ENCODE measurements around the gene SLC25A30.

SLC25A30 gene

GRCh38 chr13:45398877-45399276 is 19.3 kb downstream of the SLC25A30 start:
- Histone ChIP-seq H3K9me3 (ENCODE audit: insufficient read depth, low read length) (no peaks in the 10 kb centered on the region), H3K36me3 (replicated peaks; ENCODE audit: low read depth, low read length) (peaks cover 56% of the 10 kb centered on the region), H3K9ac (ENCODE audit: low read length) (no peak overlapping the region), H3K79me2 (ENCODE audit: low read length) (no peaks in the 10 kb centered on the region), H3K27ac (ENCODE audit: low read length) (no peak overlapping the region), H2AFZ (ENCODE audit: low read depth, low read length) (no peak overlapping the region), H3K4me2 (ENCODE audit: low read length) (no peak overlapping the region), H3K27me3 (ENCODE audit: low read depth, low read length) (no peaks in the 10 kb centered on the region), H3K4me3 (ENCODE audit: low read length) (no peak overlapping the region), H3K4me1 (ENCODE audit: low read length) (no peaks in the 10 kb centered on the region), H4K20me1 (ENCODE audit: insufficient read depth, low read length) (0 out of 2 replicates have a peak, but pooled peaks cover 3% of the 10 kb centered on the region)
- no peak for TF ChIP-seq CTCF (IDR thresholded peaks at IDR 0.05; ENCODE audit: low read depth, low read length)
- no peak for TF ChIP-seq EZH2phosphoT487 (IDR thresholded peaks at IDR 0.05; ENCODE audit: low read depth)

- TF ChIP-seq EZH2phosphoT487 (IDR thresholded peaks at IDR 0.05; ENCODE audit: low read depth) (no peak), CTCF (IDR thresholded peaks at IDR 0.05; ENCODE audit: low read depth, low read length) (no peak)
- H3K79me2 ChIP-seq (ENCODE audit: low read length), result no peaks in the 10 kb centered on the region
- no peak overlapping the region for H3K9ac ChIP-seq (ENCODE audit: low read length)
- H3K36me3 ChIP-seq (replicated peaks; ENCODE audit: low read depth, low read length), result peaks cover 43% of the 10 kb centered on the region
- H2AFZ ChIP-seq (ENCODE audit: low read depth, low read length), result no peak overlapping the region
- no peak overlapping the region for H3K4me2 ChIP-seq (ENCODE audit: low read length)
- H3K4me3 ChIP-seq (ENCODE audit: low read length), result no peak overlapping the region
- H3K4me1 ChIP-seq (ENCODE audit: low read length), result no peaks in the 10 kb centered on the region
- no peak overlapping the region for H3K27ac ChIP-seq (ENCODE audit: low read length)
- 0 out of 2 replicates have a peak, but pooled peaks cover 3% of the 10 kb centered on the region for H4K20me1 ChIP-seq (ENCODE audit: insufficient read depth, low read length)
- H3K27me3 ChIP-seq (ENCODE audit: low read depth, low read length), result no peaks in the 10 kb centered on the region
- H3K9me3 ChIP-seq (ENCODE audit: insufficient read depth, low read length), result no peaks in the 10 kb centered on the region
These were observed 21.6 kb downstream of the SLC25A30 start for GRCh38 chr13:45396533-45397095.

GRCh38 chr13:45393941-45394570 is 24.1 kb downstream of the SLC25A30 start:
- no peak overlapping the region for H3K27ac ChIP-seq (ENCODE audit: low read length)

More at GRCh38 chr13:45393941-45394570, 24.1 kb downstream of the SLC25A30 start:
- Histone ChIP-seq H3K4me2 (ENCODE audit: low read length) (no peak overlapping the region), H2AFZ (ENCODE audit: low read depth, low read length) (no peak overlapping the region), H3K79me2 (ENCODE audit: low read length) (no peaks in the 10 kb centered on the region), H3K9ac (ENCODE audit: low read length) (no peak overlapping the region), H3K36me3 (replicated peaks; ENCODE audit: low read depth, low read length) (peaks cover 28% of the 10 kb centered on the region), H4K20me1 (ENCODE audit: insufficient read depth, low read length) (0 out of 2 replicates have a peak, but pooled peaks cover 3% of the 10 kb centered on the region), H3K27me3 (ENCODE audit: low read depth, low read length) (no peaks in the 10 kb centered on the region), H3K4me1 (ENCODE audit: low read length) (no peaks in the 10 kb centered on the region), H3K4me3 (ENCODE audit: low read length) (no peak overlapping the region), H3K9me3 (ENCODE audit: insufficient read depth, low read length) (no peaks in the 10 kb centered on the region)
- peak; percentile 67 for TF ChIP-seq CTCF (IDR thresholded peaks at IDR 0.05; ENCODE audit: low read depth, low read length)
- no peak for TF ChIP-seq EZH2phosphoT487 (IDR thresholded peaks at IDR 0.05; ENCODE audit: low read depth)
